ENCODE data around the gene ABHD3.
"Not testable (repeated sequence)": the region's sequence is repeated elsewhere in the genome, so short reads cannot be mapped to it uniquely, and the experiment has no call there.

The ABHD3 gene

DNA sequence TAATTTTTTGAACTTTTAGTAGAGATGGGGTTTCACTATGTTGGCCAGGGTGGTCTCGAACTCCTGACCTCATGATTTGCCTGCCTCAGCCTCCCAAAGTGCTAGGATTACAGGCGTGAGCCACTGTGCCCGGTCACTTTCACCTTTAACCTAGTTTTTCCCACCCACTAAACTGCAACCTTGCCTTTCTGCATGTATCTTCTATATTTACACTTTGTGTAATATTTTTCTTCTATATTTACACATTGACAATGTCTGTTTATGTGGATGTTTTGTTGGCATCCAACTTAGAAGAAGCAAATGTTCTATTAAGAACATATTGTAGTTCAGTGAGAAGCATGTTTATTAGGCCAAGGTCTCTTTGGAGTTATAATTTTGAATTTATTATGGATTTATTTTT lies 65.8 kb downstream of the ABHD3 start:
- DNase-seq = no peak

DNA sequence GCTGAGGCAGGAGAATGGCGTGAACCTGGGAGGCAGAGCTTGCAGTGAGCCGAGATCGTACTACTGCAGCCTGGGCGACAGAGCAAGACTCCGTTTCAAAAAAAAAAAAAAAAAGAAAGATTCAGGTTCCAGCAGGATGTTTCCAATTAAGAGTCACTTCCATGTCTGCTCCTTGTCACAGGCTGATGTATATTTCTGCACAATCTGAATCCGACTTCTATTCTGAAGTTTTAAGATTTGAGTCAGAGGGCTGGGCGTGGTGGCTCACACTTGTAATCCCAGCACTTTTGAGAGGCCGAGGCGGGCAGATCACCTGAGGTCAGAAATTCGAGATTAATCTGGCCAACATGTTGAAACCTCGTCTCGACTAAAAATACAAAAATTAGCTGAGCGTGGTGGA lies 67.8 kb downstream of the ABHD3 start:
- DNase-seq = no peak

DNA sequence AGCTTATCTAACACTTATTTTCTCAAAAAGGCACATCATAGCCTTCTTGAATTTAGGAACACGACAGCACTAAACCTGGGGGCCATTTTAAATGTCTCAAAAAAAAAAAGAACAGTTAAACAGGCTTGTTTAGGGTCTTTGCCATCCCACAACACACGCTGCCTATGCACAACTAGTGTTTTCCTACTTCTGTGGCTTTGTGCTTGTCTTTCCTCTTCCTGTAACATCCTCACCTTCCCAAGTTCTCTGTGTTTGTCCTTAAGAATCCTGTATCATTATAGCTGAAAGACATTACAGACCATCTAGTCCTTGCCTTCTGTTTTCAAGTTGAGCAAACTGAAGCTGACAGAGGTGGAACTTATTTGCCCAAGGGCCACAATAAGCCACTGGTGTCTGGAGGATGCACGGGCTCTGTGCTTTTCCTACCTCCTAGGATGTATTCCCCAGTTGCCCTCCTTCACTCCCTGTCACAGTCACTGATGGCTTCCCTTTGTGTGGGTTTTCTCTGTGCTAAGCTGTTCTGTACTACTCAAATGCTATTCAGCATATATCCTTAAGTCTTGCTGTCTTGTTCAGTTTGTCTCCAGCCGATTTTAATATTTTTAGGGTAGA lies 69.9 kb downstream of the ABHD3 start:
- DNase-seq = no peak

DNA sequence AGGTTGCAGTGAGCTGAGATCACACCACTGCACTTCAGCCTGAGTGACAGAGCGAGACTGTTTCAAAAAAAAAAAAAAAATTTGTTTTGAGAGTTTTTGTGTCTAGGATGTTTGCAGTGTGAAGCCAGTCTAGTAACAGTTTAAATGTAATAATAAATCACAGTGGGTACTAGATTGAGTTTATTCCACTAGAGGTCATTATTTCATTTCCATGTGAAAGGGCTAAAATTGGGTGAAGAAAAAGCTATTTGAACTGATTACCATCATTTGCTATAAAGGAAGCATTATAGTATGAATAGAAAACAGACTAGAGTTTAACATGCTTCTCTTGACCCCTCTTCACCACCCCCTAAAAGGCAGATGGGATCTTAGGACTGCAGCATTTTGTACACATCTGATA lies 72.2 kb downstream of the ABHD3 start:
- no peak for DNase-seq

DNA sequence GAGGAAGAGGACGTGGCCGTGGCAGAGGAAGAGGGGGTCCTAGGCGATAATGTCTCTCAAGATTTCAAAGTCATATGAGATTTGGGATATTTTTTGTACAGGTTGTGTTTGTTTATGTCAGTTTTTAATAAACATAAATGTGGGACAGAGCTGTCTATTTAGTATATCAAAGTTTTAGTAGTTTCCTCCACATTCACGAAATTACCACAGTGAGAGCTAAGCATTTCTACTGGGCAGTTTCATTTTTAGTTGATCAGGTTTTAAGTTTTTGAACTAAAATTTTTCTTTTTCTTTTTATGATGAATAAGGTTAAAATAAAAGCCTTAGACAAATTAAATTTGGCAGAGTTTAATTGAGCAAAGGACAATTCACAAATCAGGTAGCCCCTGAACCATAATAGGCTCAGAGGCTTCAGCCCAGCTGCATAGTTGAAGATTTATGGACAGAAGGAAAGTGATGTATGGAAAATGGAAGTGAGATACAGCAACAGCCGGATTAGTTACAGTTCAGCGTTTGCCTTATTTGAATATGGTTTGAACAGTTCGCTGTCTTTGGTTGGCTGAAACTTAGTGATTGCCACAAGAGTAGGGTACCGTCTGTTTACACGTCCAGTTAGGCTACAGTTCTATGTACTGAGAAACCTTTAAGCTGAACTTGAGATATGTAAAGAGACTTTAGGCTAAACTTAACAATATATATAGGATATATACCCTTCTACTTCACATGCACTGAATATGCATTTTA lies 75.3 kb downstream of the ABHD3 start:
- no peak for DNase-seq

DNA sequence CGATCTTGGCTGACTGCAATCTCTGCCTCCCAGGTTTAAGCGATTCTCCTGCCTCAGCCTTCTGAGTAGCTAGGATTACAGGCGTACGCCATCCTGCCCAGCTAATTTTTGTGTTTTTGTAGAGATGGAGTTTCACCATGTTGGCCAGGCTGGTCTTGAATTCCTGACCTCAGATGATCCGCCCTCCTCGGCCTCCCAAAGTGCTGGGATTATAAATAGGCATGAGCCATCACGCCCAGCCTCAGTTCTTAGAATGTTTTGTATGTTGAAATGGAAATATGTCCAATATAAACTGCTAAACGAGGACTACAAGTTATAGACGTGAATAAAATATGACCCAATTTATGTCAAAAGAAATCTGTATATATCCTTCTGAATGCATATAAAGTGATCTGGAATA lies 82.9 kb downstream of the ABHD3 start:
- not testable (repeated sequence) for DNase-seq

DNA sequence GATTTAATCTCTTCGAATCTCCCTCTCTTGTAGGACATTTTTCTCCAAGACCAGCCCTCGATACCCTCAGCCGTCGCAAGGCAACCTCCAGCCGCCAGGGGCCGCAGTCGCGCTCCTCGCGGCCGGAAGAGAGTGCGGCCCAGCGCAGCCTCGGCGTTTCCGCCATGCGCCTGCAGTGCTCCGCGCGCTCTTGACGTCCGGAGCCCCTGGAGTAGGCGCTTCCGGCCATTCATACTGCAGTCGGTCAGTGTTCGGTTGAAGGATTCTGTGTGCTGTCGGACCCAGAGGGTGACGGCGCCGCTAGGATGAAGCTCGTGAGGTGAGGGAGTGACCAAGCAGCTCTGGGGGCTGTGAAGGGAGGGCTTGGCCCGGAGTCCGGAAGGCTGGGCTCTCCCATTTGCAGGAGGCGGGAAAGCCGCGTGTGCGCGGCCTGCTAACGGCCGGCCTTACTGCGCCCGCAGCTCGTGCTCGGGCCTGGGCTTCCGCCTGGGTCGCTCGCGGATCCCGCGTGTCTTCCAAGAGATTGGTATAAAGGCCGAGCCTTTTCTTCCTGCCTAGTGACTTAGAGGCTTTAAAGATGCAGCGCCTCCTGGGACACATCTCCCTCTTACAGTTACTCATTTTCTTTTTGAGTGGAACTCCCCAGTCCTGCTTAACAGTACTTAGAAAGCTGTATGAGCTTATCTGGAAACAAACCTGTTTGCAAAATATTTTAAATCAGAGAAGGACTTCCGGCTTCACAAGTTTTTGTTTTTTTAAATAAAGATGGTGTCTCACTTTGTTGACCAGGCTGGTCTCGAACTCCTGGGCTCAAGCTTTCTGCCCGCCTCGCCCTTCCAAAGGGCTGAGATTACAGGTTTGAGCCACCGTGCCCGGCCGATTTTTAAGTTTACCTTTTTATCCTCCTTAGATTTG lies 92.2 kb downstream of the ABHD3 start, which contains the start of gene SNRPD1:
TSS of gene SNRPD1 (plus strand) at position 190 of the 915 bp plus-strand sequence. CDS start at position 306, 116 bp downstream.
- DNase-seq = peak; percentile 87 to 95

DNA sequence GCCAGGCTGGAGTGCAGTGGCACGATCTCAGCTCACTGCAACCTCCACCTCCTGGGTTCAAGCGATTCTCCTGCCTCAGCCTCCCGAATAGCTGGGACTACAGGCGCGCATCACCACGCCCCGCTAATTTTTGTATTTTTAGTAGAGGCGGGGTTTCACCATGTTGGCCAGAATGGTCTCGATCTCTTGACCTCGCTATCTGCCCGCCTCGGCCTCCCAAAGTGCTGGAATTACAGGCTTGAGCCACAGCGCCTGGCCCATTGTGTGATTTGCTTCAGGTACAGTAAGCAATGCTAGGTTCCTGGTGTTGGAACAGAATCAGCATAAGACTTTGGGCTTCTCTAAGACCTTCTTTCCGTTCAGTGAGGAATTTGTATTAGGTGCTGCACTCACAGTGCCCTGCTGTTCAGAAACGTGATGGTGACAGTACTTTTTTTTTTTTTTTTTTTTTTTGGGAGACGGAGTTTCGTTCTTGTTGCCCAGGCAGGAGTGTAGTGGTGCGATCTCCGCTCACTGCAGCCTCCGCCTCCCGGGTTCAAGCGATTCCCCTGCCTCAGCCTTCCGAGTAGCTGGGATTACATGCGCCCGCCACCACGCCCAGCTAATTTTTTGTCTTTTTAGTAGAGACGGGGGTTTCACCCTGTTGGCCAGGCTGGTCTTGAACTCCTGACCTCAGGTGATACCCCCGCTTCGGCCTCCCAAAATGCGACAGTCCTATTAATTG lies 93.0 kb downstream of the ABHD3 start:
- DNase-seq = not testable (repeated sequence)

DNA sequence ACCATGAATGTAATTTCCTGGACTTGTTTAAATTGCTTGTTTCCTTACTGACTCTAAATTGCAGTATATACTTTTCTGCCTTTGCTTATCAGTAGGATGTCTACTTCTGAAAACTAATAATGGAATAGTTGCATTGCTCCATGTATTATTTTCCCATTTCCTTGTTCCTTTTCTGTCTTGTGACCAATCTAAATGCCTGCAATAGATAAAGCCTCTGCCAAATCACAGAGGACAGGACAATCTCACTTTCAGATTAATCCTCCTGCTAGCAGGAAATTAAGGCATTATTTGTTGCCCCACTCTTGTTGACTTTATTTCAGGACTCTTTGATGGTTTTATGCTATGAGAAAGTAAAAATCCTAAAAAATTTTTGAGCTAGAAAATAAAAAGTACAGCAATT lies 99.4 kb downstream of the ABHD3 start:
- DNase-seq = no peak

DNA sequence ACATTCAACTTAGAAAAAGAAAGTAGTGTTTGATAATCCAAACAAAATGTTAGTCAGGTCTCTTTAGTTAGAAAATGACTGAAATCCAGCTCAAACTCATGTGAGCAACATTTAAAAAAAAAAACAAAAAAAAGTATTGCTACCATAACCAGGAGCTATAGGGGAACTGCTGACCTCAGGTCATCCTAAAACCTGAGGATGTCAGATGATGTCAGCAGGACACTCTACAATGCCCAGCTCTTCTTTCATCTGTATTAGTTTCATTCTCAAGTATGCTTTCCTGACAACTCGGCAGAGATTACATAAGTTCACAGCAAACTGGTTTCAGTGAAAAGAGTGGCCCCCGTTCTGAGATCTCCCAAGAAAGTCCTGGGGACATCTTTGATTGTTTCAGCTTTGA lies 99.9 kb downstream of the ABHD3 start:
- DNase-seq = no peak

DNA sequence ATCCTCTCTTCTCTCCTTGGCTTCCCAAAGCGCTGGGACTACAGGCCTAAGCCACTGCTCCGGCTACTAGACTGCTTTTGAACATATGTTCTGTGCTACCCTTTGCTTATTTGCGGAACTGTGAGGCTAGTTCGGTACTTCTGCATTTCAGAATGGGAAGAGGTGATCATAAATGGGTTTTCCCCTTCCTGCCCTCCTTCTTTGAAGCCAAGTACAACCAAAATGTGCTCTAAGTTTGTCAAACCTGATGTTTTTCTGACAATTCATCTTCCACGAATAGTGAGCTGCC lies 102.3 kb downstream of the ABHD3 start:
- DNase-seq = no peak

Measured in NCI-H446 (cell line).